ENCODE measurements around the gene TM6SF1.

- TF ChIP-seq POLR2A (IDR thresholded peaks at IDR 0.05), result no peak
- TF ChIP-seq CTCF (IDR thresholded peaks at IDR 0.05), result no peak
Observed at GRCh38 chr15:83118968-83119367, 11.5 kb downstream of the TM6SF1 start.

Data from thyroid gland (tissue), 4 donors.